Activated T-cell treated with anti-CD3 and anti-CD28 coated beads for 1 hour (primary cell): ENCODE data around the gene IL26.

Experiments
- DNase-seq: peaks from one replicate; pipeline ENCODE4 v3.0.0-alpha.2; 2020; ENCODE audit warnings: low read depth

Gene IL26

DNA sequence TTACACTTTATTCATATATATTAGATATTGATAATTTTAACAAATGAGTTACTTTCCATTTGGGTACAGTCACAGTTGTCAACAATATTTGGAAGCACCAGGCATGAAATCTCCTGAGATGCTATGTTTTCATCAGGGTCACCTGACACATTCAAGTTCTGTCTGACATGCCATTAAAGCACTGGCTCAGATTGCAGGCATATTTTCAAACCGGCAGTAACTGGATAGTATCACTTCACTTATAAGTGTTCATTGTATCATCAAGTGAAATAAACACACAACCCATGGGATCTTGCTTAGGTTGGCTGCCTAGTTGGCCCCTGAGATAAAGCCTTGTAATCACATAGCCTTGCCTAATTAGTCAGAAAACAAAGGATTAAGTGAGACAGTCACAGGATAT is 70.8 kb downstream of the IL26 start:
- no peak for DNase-seq
